Hepatocyte (in vitro differentiated cells): Measurements from ENCODE around the gene TAF11L13.

ENCODE experiments used
- EZH2 ChIP-seq: fragments of 200-600 bp; sonication (generic); IDR thresholded peaks from 2 replicates; pipeline ENCODE4 v1.6.1; 2016; ENCODE audit warnings: antibody characterized with exemption, mild to moderate bottlenecking, borderline replicate concordance
- TF ChIP-seq, protein P1 (sequence below): fragments of 200-600 bp; sonication (generic); IDR thresholded peaks from 2 replicates; pipeline ENCODE4 v1.5.1; 2016; ENCODE audit warnings: antibody characterized with exemption, mild to moderate bottlenecking; ENCODE audit not compliant: poor library complexity

DNA sequence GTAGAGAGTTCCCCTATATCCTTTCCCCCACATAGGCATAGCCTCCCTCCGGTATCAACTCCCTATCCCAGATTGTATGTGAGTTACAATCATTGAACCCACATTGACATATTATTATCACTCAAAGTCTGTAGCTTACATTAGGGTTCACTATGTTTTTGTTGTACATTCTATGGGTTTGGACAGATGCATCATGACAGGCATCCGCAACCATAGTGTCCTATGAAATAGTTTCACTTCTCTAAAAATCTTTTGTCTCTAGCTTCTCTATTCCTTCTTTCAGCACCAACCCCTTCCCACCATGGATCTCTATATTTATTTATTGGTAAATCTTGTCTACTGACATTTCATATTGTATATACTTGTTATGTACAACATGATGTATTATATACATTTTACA is 33.9 kb downstream of the TAF11L13 start:
- no peak for TF ChIP-seq EZH2
- TF ChIP-seq, protein P1, sequence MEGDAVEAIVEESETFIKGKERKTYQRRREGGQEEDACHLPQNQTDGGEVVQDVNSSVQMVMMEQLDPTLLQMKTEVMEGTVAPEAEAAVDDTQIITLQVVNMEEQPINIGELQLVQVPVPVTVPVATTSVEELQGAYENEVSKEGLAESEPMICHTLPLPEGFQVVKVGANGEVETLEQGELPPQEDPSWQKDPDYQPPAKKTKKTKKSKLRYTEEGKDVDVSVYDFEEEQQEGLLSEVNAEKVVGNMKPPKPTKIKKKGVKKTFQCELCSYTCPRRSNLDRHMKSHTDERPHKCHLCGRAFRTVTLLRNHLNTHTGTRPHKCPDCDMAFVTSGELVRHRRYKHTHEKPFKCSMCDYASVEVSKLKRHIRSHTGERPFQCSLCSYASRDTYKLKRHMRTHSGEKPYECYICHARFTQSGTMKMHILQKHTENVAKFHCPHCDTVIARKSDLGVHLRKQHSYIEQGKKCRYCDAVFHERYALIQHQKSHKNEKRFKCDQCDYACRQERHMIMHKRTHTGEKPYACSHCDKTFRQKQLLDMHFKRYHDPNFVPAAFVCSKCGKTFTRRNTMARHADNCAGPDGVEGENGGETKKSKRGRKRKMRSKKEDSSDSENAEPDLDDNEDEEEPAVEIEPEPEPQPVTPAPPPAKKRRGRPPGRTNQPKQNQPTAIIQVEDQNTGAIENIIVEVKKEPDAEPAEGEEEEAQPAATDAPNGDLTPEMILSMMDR = no peak
